ELF-1 (cell line): ENCODE results near the gene CD244.
"Not testable (repeated sequence)": the region's sequence is repeated elsewhere in the genome, so short reads cannot be mapped to it uniquely, and the experiment has no call there.

Source experiments
- DNase-seq: peaks from one replicate; pipeline ENCODE4 v3.0.0-alpha.2; 2016; ENCODE audit warnings: low read depth, low spot score

The CD244 gene

DNA sequence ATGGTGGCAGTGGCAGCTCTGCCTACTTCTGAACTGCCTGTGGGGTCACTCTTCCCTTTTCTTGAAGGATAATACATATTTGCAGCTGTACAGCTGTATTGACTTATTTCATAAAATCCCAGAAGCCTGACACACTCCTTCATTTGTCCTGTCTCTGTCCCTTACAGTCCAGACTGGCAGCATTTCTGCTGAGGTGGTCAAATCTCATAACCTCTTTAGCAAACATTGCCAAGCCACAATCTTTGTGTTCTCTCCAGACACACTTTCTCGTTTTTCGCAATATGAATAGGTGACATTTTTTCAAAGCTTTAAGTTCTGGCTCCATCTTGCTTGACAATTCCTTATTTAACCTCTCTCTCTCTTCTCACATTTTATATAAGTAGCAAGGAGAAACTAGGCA lies 51.5 kb downstream of the CD244 start:
- no peak for DNase-seq

DNA sequence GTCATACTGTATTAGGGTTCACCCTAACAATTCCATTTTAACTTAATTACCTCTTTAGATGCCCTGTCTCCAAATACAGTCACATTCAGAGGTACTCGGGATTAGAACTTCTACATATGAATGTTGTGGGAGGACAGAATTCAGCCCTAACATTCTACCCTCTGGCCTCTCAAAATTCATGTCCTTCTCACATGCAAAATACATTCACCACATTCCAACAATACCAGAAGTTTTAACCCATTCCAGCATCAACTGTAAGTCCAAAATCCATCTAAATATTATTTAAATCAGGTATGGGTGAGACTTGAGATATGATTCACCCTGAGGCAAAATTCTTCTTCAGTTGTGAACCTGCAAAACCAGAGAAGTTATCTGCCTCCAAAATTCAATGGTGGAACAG lies 52.2 kb downstream of the CD244 start:
- no peak for DNase-seq

DNA sequence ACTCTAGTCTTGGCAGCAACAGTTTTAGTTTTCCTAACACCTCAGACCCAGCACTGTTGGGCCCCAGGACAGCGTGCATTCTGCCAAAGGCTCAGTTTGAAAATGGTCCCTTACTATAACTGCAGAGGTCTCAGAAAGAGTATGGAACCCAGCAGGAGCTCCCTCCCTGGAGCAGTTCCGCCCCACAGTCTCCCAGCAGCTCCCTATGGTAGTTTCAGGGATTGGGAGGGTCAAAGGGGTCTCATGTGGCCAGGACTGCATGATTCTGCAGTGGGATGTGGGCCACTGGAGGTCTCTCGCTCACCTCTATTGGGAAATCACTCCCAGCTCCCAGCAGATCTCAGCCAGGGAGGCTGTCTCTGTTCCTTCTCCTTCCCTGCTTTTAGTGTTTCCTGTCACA lies 54.4 kb downstream of the CD244 start:
- no peak for DNase-seq

DNA sequence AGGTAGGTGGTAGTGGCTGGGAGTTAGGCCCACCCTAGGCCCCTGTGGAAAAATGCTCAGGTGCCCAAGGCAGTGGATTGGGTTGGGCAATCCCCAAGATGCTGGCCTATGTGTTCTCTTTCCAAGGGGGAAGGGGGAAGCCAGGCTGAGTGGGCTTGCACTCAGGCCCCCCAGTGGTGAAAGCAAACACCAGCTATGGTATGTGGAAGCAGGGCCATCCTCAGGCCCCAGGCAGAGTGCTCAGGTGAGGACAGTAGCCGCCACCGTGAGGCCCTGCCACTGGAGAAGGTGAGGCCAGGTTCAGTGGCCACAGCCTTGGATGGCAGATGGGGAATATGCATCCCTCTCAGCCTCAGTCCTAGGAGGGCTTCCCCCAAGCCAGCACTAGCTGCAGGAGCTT lies 54.9 kb downstream of the CD244 start:
- DNase-seq, result no peak

DNA sequence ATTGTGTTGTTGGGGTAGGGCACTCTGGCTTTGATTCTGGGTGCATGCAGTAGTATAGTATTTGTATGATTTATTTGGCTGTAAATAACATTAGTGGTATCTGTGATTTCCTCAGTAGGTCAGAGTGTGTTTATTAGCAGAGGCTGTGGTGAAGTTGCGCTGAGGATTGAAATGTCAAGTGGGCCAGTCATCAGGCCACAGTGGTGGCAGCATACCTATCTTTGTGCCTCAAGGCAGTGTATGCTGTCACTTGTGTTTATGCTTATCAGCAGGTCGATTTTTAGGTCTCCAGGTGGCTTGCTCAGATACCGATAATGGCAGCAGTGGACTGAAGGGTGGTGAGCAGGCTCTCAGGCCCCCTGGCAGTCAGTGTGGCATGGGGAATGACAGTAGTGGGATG lies 55.4 kb downstream of the CD244 start:
- DNase-seq, result no peak

DNA sequence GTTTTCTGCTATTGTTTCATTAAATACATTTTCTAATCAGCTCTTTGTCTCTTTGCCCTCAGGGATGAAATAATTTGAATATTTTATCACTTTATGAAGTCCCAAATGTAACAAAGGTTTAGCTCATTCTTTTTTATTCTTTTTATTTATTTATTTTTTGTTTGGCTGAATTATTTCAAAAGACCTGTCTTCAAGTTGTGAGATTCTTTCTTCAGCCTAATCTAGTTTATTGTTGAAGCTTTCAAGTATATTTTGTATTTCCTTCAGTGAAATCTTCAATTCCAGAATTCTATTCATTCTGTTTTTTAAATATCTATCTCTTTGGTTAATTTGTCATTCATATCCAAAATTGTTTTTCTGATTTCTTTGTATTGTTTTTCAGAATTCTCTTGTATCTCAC lies 55.9 kb downstream of the CD244 start:
- no peak for DNase-seq

DNA sequence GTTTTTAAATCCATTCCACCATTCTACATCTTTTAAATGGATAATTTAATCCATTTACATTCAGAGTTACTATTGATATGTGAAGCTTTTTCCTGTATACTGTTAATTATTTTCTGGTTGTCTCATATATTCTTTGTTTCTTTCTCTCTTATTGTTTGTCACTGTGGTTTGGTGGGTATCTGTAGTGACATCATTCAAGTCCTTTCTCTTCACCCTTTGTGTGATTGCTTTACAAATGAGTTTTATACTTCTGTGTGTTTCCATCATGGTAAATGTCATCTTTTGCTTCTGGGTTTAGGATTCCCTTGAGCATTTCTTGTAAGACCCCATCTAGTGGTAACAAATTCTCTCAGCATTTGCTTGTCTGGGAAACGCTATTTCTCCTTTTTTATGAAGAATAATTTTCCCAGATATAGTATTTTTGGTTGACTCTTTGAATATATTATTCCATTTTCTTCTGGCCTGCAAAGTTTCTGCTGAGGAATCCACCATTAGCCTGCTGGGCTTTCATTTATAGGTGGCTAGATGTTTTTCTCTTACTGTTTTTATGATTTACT lies 56.5 kb downstream of the CD244 start:
- DNase-seq, result no peak

DNA sequence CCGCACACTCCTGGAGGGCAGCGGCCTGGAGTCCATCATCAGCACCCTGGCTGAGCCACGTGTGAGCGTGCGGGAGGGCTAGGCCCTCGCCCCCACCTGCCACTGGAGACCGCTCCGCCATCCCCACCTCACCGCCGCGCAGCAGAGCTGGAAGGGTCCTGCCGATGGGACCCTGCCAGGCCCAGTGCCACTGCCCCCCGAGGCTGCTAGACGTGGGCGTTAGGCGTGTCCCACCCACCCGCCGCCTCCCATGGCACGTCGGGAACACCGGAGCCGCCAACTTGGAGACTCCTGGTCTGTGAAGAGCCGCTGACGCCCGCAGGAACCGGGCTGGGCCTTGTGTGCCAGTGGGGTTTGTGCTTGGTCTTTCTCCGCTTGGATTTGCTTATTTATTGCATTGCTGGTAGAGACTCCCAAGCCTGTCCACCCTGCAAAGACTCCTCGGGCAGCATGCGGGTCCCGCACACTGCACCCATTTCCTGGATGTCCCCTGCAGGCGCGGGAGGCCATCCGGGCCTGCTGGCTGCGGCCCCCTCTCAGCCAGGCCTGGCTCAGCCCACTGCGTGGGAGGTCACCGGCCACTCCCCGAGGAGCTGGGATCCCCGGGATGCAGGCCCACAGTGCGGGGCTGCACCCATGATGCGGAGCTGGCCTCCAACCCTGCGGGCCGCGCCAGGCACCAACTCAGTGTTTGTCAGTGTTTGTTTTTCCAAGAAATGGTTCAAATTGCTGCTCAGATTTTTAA lies 60.7 kb downstream of the CD244 start:
- no peak for DNase-seq

DNA sequence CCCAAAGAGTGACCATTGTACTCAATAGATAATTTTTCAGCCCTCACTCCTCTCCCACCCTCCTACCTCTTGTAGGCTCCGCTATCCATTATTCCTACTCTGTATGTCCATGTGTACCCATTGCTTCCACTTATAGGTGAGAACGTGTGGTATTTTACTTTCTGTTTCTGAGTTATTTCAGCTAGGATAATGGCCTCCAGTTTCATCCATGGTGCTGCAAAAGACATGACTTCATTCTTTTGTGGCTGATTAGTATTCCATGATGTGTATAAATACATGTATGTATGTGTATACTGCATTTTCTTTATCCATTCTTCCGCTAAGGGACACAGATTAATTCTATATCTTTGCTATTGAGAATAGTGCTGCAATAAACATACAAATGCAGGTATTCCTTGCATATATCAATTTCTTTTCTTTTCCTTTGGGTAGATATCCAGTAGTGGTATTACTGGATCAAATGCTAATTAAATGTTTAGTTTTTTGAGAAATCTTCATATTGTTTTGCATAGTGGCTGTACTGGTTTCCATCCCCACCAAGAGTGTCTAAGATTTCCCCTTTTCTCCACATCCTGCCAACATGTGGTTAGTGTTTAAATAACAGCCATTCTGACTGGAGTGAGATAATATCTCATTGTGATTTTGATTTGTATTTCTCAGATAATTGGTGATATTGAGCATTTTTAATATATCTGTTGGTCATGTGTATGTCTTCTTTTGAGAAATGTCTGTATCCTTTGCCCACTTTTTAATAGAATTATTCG lies 61.9 kb downstream of the CD244 start:
- DNase-seq, result no peak

DNA sequence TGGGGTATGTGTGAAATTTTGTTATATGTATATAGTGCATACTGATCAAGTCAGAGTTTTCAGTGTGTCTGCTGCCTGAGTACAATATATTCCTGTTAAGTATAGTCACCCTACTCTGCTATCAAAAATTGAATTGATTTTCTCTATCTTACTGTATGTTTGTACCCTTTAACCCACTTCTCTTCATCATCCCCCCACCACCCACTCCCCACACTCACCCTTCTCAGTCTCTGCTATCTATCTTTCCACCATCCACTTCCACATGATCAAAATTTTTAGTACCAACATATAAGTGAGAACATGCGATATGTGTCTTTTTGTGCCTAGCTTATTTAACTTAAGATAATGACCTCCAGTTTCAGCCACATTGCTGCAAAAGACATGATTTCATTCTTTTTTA lies 62.5 kb downstream of the CD244 start:
- no peak for DNase-seq

DNA sequence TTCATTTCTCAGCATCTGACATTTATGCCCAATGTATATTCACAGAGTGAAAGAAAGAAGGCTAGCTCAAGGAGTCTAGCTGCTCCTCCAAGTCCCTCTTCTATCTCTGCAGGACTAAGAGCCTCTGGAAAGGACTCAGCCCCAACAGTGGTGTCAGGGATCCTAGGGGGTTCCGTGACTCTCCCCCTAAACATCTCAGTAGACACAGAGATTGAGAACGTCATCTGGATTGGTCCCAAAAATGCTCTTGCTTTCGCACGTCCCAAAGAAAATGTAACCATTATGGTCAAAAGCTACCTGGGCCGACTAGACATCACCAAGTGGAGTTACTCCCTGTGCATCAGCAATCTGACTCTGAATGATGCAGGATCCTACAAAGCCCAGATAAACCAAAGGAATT lies 63.0 kb downstream of the CD244 start:
- DNase-seq, result no peak

DNA sequence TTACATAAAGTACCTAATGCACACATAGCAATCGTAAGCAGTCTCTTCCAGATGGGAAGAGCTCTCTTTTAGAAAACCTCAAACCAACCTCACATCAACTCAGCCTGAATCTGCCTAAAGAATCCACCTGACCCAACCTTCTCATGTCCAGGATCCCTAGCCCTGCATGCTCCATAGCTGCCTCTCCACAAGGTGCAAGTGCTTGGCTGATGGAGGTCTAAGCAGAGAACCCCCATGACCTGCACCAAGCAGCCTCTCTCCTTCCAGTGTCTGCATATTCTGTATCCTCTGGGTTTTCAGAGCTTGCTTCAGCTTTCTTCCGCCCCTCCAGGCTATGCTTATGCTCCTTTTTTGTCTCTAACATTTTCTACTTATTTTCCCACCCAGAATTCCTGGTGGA lies 64.2 kb downstream of the CD244 start:
- DNase-seq, result no peak

DNA sequence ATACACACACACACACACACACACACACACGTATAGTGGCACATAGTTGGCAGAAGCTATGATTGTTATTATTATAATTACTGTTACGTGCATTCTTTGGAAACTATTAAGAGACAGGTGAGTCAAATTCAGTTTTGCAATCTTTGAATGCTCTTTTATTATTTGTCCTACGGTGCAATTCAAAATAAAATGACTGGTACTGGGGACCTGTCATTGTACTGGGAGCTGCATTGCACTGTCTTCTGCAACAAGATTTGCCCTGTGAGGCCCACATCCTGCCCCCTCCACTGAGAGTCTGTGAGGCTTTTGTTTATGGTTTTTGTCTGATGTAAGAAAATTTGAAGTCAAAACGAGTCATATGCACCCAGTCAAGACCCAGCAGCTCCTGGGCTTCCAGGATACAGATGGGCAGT lies 64.8 kb downstream of the CD244 start:
- DNase-seq, result no peak

DNA sequence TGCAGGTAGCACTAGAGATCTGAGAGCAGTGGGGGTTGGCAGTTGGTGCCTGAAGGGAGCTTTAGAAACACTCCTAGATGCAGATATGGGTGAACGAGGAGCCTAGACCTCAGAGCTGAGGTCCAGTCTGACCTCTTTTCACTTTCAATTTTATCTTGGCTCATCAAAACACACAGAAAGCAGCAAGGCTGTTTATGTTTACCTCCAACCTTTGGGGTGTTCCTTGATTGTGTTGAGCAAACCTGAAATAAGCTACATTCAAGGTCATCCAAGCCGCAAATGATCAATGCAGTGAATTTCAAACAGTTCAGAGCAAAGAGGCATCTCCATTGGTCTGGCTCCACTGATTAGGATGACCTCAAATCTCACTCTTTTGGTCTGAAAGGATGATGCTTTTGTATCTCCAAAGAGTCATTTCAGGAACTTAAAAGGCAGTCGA lies 65.4 kb downstream of the CD244 start:
- no peak for DNase-seq

DNA sequence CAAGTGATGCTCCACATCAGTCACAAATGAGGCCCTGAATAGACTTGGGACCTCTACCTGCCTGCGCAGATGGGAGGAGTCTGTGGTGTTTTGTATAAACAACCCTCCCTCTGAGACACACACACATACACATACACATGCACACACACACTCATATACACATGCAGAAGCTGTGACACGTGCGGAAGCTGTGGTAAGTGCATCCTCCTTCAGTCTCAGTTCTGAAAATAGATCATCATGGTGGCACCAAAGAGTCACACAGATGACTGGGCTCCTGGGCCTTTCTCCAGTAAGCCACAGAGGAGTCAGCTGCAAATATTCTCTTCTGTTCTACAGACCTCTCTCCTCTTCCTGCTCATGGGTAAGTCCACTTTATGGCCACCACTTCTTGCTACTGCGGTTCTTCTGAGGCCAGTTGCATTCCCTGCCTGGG lies 66.7 kb downstream of the CD244 start, which contains the start of gene LY9:
TSS of gene LY9 (plus strand) at position 224 of the 433 bp plus-strand sequence. CDS start at position 238, 14 bp downstream.
- no peak for DNase-seq

DNA sequence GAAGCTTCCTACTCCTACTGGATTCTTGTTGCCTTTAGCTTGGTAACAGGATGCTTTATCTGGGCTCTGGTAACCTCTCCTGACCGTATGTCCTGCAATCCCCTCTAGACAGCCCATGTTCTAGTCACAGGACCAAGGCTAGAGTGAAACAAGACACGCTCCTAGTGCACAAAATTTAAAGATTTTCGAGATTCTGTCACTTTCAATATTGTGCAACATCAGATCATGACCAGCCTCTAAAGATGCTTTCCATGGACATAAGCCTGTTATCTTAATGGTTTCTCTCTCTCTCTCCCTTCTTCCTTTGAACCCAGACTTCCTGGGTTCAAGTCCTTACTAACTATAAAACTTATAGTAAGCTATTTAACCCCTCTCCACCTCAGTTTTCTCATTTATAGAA lies 68.3 kb downstream of the CD244 start:
- DNase-seq, result no peak

DNA sequence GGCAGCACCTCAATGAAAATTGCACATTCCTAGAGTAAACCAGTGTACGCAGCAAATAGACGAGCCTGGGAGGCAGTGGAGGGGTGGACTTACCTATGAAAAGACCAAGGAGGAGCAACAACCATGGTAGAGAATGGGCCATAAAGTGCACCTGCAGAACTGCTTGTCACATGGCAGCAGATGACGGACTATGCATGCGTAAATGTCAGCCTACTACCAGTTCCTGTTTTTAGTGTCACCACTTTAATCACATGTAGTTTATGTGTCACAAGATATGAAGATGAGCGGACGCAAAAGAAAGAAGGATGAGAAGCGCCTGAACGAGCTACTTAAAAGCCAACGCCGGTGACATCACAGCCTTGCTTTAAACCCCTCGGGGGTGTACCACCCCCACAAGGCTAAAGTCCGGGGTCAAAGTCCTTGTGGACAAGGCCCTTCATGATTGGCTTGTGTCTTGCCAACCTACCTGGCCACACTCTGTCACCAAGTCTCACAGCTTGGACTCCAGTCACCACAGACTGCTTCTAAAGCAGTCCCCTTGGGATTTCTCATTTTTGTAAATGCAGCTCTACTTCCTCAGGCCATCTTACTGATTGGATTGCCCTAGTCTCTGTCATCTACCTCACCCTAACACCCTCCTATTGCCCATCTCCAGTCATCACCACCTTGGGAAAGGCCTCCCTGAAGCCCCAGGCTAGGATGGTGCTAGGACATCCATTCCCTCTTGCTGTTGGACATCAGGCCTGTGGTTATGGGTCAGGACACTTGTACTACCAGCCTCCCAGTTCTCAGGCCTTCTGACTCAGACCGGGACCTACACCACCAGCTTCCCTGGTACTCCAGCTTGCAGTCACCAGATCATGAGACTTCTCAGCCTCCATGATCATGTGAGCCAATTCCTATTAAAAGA lies 72.7 kb downstream of the CD244 start:
- DNase-seq, result no peak

DNA sequence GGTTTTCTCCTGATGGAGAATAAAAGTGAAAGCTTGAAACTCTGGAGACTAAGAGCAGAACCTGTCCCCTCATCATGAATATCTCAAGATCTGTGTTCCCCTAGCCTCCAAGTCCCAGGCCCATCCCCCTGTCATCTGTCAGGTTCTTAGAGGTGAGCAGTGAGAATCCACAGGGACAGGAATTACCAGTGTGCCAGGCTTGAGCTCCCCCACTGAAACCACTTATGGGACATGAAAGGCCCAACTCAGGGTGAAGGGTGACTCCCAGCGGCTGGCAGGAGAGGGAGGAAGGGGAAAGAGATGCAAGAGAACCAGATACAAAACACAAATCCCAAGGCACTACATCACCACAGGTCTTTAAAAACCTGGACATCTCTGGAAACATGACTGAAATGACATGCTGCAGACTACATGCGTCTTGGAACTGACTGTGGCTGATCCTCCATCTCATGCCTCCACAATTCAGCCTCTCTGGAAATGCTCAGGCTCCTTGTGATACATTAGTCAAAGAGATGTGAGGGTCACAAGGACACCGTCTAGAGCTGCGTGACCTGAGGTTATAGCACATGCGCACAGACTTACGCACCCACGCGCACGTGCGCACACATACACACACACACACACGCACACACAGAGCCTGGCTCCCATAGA lies 73.5 kb downstream of the CD244 start:
- DNase-seq, result no peak

DNA sequence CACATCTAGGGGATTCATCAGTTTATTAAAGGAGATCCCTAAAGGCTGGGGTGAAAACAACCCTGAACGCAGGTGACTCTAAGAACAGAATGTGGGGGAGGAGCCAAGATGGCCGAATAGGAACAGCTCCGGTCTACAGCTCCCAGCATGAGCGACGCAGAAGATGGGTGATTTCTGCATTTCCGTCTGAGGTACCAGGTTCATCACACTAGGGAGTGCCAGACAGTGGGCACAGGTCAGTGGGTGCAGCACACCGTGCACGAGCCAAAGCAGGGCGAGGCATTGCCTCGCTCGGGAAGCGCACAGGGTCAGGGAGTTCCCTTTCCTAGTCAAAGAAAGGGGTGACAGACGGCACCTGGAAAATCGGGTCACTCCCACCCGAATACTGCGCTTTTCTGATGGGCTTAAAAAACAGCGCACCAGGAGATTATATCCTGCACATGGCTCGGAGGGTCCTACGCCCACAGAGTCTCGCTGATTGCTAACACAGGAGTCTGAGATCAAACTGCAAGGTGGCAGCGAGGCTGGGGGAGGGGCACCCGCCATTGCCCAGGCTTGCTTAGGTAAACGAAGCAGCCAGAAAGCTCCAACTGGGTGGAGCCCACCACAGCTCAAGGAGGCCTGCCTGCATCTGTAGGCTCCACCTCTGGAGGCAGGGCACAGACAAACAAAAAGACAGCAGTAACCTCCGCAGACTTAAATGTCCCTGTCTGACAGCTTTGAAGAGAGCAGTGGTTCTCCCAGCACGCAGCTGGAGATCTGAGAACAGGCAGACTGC lies 79.5 kb downstream of the CD244 start:
- DNase-seq, result not testable (repeated sequence)

DNA sequence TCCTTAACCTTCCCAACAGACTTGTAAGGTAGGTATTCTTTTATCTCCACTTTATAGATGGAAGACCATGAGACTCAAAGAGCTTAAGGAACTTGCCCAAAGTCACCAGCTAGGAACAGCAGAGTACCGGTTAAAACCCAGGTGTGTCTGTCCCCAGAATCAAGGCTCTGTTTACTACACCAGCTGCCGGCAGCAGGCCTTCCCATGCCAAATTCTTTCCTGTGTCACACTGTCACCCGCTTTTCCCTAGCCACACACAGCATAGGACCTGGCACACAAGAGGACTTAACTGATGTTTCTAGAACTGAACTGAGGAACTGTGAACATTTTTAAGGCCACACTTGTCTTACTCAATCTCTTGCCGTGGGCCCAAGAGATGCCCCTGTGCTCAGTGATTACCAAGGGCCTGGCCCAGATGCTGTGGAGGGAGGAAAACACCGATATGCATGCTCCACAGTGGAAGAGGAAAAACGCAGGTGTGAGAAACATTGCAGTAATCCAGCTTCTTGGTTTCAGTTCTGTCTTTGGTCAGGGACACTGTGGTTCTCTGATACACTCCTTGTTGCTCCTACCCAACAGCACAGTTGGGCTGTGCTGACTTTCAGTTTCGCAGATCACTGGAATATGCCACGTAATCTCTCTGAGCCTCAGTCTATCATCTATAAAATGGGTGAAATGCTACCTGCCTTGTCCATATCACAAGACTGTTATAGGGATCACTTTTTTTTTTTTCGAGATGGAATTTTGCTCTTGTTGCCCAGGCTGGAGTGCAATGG lies 80.6 kb downstream of the CD244 start:
- no peak for DNase-seq
